Prostate gland (tissue), 2 donors: ENCODE measurements around the gene CHTF8. TPM values are rescaled to one million over a fixed set of nuclear protein-coding genes. Genes with fewer than 3 reads are reported as not detected.

Experiments
- DNase-seq: peaks from one replicate; pipeline ENCODE4 v3.0.0-alpha.2; 2019; ENCODE audit warnings: low spot score
- H3K27ac ChIP-seq, 2 donors: fragments of 200-600 bp; sonication (generic); 2 replicates each; pipeline ENCODE4 v1.5.1; 2017 to 2019
- H3K27me3 ChIP-seq: fragments of 200-600 bp; sonication (generic); replicated peaks from 2 replicates; pipeline ENCODE4 v1.5.1; 2019; ENCODE audit not compliant: insufficient read depth
- H3K36me3 ChIP-seq, 2 donors: fragments of 200-600 bp; sonication (generic); 1 replicate in 1 of 2; 2 replicates in 1 of 2; pipeline versions ENCODE4 v1.5.1 to v1.8.1; 2017 to 2019
- H3K4me1 ChIP-seq: fragments of 200-600 bp; sonication (generic); replicated peaks from 2 replicates; pipeline ENCODE4 v1.5.1; 2019
- H3K4me3 ChIP-seq, 2 donors: fragments of 200-600 bp; sonication (generic); 2 replicates each; pipeline ENCODE4 v1.5.1; 2017 to 2019
- H3K9me3 ChIP-seq: fragments of 200-600 bp; sonication (generic); 2 replicates; pipeline ENCODE4 v1.5.1; 2017
- CTCF ChIP-seq, 4 experiments: fragments of 200-600 bp in 2 of 4; fragments of 450-650 bp in 2 of 4; sonication (generic) in 2 of 4; IDR thresholded peaks; 1 replicate in 3 of 4; 2 replicates in 1 of 4; pipeline ENCODE4 v1.5.1; 2016 to 2019; ENCODE audit warnings: antibody characterized with exemption in 4 of 4, mild to moderate bottlenecking in 2 of 4, moderate library complexity in 2 of 4
- POLR2A ChIP-seq: fragments of 450-650 bp; IDR thresholded peaks from one replicate; pipeline ENCODE4 v1.6.1; 2016; ENCODE audit warnings: antibody characterized with exemption, mild to moderate bottlenecking
- POLR2AphosphoS5 ChIP-seq: sonication (generic); formaldehyde crosslinking; IDR thresholded peaks from one replicate; pipeline ENCODE4 v1.6.1; 2017; ENCODE audit warnings: antibody characterized with exemption
- WGBS: methylation state at CpG from one replicate; pipeline ENCODE4 v1.1.5; 2018; 5-methylcytosine and 5-hydroxymethylcytosine counted together
- intact Hi-C: fragments of 100-400 bp; cut with DNase I; formaldehyde crosslinking; loops from one replicate; pipeline ENCODE4 v1.14.2; 2022
- total RNA-seq, 2 donors: library from RNA; depleted of rRNA; stranded (reverse); fragments of >200 nt; gene quantifications; one replicate each; pipeline ENCODE4 v1.1.0, GENCODE V29; 2016

Gene CHTF8
- 100 to 1,000 TPM; 124 to 171 TPM for total RNA-seq

DNA sequence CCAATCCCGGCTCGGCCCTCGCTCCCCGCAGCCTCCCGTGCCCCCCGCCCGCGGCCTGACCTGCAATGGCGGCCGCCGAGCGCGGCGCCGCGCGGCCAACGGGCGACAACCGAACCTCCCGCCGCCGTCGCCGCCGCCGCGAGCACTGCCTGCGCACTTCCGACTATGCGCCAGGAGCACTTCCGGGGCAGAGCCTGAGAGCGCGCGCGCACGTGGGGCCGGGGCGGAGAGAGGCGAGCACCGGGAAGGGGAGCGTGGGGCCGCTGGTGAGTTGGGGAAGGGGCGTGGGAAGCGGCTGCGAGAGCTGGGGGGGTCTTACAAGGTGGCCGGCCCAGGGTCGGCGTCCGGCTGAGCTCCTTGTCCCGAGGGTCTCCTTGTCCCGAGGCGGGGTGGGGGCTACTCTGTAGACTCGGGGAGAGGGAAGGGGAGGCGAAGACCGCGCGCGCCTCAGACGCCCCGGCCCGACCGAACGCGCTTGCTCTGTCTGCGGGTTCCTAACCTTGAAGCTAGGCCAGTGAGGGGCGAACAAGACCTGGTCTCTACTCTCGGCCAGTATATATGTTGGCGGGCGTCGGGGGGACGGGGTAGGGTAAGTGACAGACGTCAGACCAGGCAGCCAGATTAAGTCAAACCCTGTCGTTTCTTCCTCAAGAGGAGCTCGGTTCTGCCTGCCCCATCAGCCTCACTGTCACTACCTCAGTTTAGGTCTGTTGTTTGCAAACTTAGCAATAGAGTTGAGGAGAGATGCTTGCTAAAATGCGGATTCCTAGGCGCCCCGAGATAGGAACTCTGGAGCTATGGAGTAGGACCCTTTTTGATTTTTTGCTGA is at the start of gene CHTF8, which contains the start of gene UTP4:
TSS of gene CHTF8 (minus strand) at position 165 of the 829 bp plus-strand sequence. CDS start 11,130 bp downstream, outside the sequence.
TSS of gene UTP4 (plus strand) at position 226 of the 829 bp plus-strand sequence. CDS start 811 bp downstream, outside the sequence.
- Histone ChIP-seq H3K9me3 (no peaks in the 10 kb centered on the region), H3K27me3 (no peaks in the 10 kb centered on the region), H3K36me3 (no peaks in the 10 kb centered on the region), H3K4me3 (peak within 1 kb of the TSS; percentile 91 to 97), H3K27ac (peak within 1 kb of the TSS; percentile 86 to 97), H3K4me1 (peaks cover 13% of the 10 kb centered on the region)
- peak; percentile 83 for DNase-seq
- WGBS, result under 1% methylated on average over 52 of the region's 78 CpGs
- intact Hi-C loops, result loop anchor here (2.0 kb wide), 1 partner anchor 56 kb away; no protein-coding TSS in a partner anchor
- TF ChIP-seq POLR2A, result peak; percentile 81
- TF ChIP-seq POLR2AphosphoS5, result peak; percentile 76
- peak in 2 of 4 experiments; percentile 13 to 29 for TF ChIP-seq CTCF (IDR thresholded peaks at IDR 0.05)

GRCh38 chr16:69180011-69180338 is 47.6 kb upstream of the CHTF8 start:
- no peak for TF ChIP-seq CTCF (IDR thresholded peaks at IDR 0.05)
- no peak for TF ChIP-seq POLR2A
- no peak for TF ChIP-seq POLR2AphosphoS5
- Histone ChIP-seq H3K36me3 (no peaks in the 10 kb centered on the region), H3K9me3 (no peaks in the 10 kb centered on the region), H3K27ac (peak overlapping the region; percentile 42 to 46), H3K27me3 (no peaks in the 10 kb centered on the region), H3K4me3 (no peak overlapping the region), H3K4me1 (peaks cover 4% of the 10 kb centered on the region)
- no peak for DNase-seq
- intact Hi-C loops, result loop anchor here (10.0 kb wide), 1 partner anchor 65 kb away; no protein-coding TSS in a partner anchor

DNA sequence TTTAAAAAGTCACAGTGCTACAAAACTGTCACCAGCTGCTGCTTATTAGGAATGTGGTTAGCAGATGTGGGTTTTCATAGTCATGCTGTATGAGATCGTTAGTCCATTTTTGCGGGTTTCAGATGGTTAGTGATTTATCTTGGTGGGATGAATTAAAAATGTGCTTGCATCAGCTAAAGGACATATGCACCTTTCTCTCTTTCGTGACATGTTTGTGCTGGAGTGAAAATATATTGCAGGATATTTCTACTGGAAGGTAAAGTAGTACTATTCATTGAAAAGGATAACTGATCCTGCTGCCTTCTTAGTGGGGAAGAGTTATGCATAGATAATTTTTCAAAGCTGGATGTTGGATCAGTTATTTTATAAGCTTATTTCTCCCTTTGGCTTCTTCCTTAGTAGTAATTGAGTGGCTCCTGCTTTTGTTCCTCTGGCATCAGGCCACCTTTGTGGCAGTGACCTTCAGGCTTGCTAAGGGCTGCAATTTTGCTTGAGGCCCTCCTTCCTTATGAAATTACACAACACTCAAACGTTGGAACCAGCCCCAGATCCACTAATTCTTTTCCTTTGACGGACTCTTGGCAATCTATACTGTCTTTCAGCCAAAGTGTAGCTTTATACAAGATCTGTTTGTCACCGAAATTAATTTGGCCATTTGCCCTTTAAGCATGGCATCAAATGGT is 47.1 kb upstream of the CHTF8 start:
- 4% methylated on average over 6 of the region's 6 CpGs for WGBS
- intact Hi-C loops, result loop anchor here (10.0 kb wide), 1 partner anchor 65 kb away; no protein-coding TSS in a partner anchor
- Histone ChIP-seq H3K9me3 (no peaks in the 10 kb centered on the region), H3K4me3 (no peak overlapping the region), H3K4me1 (peaks cover 4% of the 10 kb centered on the region), H3K36me3 (no peaks in the 10 kb centered on the region), H3K27me3 (no peaks in the 10 kb centered on the region), H3K27ac (peak overlapping the region; percentile 42 to 46)
- peak; percentile 88 for DNase-seq
- TF ChIP-seq POLR2A (no peak), POLR2AphosphoS5 (peak; percentile 91), CTCF (IDR thresholded peaks at IDR 0.05) (no peak)

- 93% methylated on average over 4 of the region's 4 CpGs for WGBS
- no peaks in the 10 kb centered on the region for H3K9me3 ChIP-seq
- no peaks in the 10 kb centered on the region for H3K27me3 ChIP-seq
- no peak overlapping the region for H3K27ac ChIP-seq
- DNase-seq, result no peak
- TF ChIP-seq CTCF (IDR thresholded peaks at IDR 0.05), result no peak
- no peak for TF ChIP-seq POLR2AphosphoS5
- no peak for TF ChIP-seq POLR2A
- H3K4me1 ChIP-seq, result peaks cover 4% of the 10 kb centered on the region
- no peaks in the 10 kb centered on the region for H3K36me3 ChIP-seq
- intact Hi-C loops, result no loop called here
- H3K4me3 ChIP-seq, result no peak overlapping the region
Measured at GRCh38 chr16:69176033-69176800, 43.8 kb upstream of the CHTF8 start.
